Skeletal muscle tissue (tissue), 4 donors: ENCODE results near the gene ZNF615. TPM values are rescaled to one million over a fixed set of nuclear protein-coding genes. Genes with fewer than 3 reads are reported as not detected.
"Not testable (repeated sequence)": the region's sequence is repeated elsewhere in the genome, so short reads cannot be mapped to it uniquely, and the experiment has no call there.

Source experiments
- H3K27ac ChIP-seq: one replicate; pipeline ENCODE4 v1.7.0; 2013; ENCODE audit warnings: mild to moderate bottlenecking, low read depth, low read length, inconsistent platforms
- H3K27me3 ChIP-seq, 3 donors: one replicate each; pipeline ENCODE4 v1.7.0; 2013; ENCODE audit warnings: low read length in 3 of 3; ENCODE audit not compliant: control insufficient read depth in 3 of 3, insufficient read depth in 3 of 3
- H3K36me3 ChIP-seq, 3 donors: one replicate each; pipeline ENCODE4 v1.7.0; 2013; ENCODE audit warnings: low read length in 3 of 3; ENCODE audit not compliant: control insufficient read depth in 3 of 3, insufficient read depth in 3 of 3
- H3K4me1 ChIP-seq, 3 donors: one replicate each; pipeline ENCODE4 v1.7.0; 2013; ENCODE audit warnings: low read length in 3 of 3, mild to moderate bottlenecking in 3 of 3; ENCODE audit not compliant: control insufficient read depth in 3 of 3, insufficient read depth in 3 of 3
- H3K4me3 ChIP-seq, 3 donors: one replicate each; pipeline ENCODE4 v1.7.0; 2013; ENCODE audit warnings: low read length in 3 of 3
- H3K9ac ChIP-seq, 3 donors: one replicate each; pipeline ENCODE4 v1.7.0; 2013; ENCODE audit warnings: low read length in 3 of 3, mild to moderate bottlenecking in 3 of 3, moderate library complexity in 2 of 3, low read depth in 1 of 3
- H3K9me3 ChIP-seq, 3 donors: one replicate each; pipeline ENCODE4 v1.7.0; 2013; ENCODE audit warnings: low read length in 3 of 3; ENCODE audit not compliant: control insufficient read depth in 3 of 3
- total RNA-seq: library from RNA; depleted of rRNA; stranded (reverse); fragments of >200 nt; gene quantifications from one replicate; pipeline ENCODE4 v1.2.3, GENCODE V29; 2014
- donor health status: Osteomylitis.

Gene ZNF615
- total RNA-seq, 1 donor from 2014 or later = 8.4 TPM

GRCh38 chr19:52026255-52026990, 18.4 kb upstream of the ZNF615 start:
- not testable (repeated sequence) for H3K27ac ChIP-seq, H3K9ac ChIP-seq, H3K4me3 ChIP-seq, H3K27me3 ChIP-seq
- H3K9me3 ChIP-seq = peaks cover 2 to 24% (median 7%) of the 10 kb centered on the region in 3 donors
- H3K36me3 ChIP-seq = peaks cover 28 to 39% (median 35%) of the 10 kb centered on the region in 3 donors
- peaks cover 0 to 18% (median 6%) of the 10 kb centered on the region in 3 donors for H3K4me1 ChIP-seq

- H3K27me3 ChIP-seq, H3K9ac ChIP-seq, H3K27ac ChIP-seq, H3K4me3 ChIP-seq: not testable (repeated sequence)
- peaks cover 42 to 58% (median 54%) of the 10 kb centered on the region in 3 donors for H3K36me3 ChIP-seq
- H3K4me1 ChIP-seq = peaks cover 0 to 18% (median 6%) of the 10 kb centered on the region in 3 donors
- peaks cover 0 to 37% (median 0%) of the 10 kb centered on the region in 3 donors for H3K9me3 ChIP-seq
Observed at GRCh38 chr19:52024478-52024877, 16.5 kb upstream of the ZNF615 start.

GRCh38 chr19:52022193-52022592, 14.2 kb upstream of the ZNF615 start:
- Histone ChIP-seq H3K4me1 (peaks cover 0 to 3% (median 2%) of the 10 kb centered on the region in 3 donors), H3K4me3 (no peak overlapping the region), H3K9ac (no peak overlapping the region), H3K9me3 (peaks cover 0 to 49% (median 10%) of the 10 kb centered on the region in 3 donors), H3K27ac (no peak overlapping the region), H3K27me3 (no peaks in the 10 kb centered on the region), H3K36me3 (peaks cover 54 to 78% (median 75%) of the 10 kb centered on the region in 3 donors)

GRCh38 chr19:52020506-52020905, 12.5 kb upstream of the ZNF615 start:
- Histone ChIP-seq H3K4me1 (no peaks in the 10 kb centered on the region), H3K36me3 (peaks cover 71 to 90% (median 87%) of the 10 kb centered on the region in 3 donors), H3K27ac (no peak overlapping the region), H3K9ac (no peak overlapping the region), H3K9me3 (peaks cover 0 to 61% (median 18%) of the 10 kb centered on the region in 3 donors), H3K27me3 (no peaks in the 10 kb centered on the region), H3K4me3 (peak overlapping the region in 1 of 3 donors; percentile 38)

GRCh38 chr19:52010674-52011073, 2.7 kb upstream of the ZNF615 start:
- H3K4me1 ChIP-seq = peaks cover 4 to 10% (median 7%) of the 10 kb centered on the region in 3 donors
- H3K36me3 ChIP-seq = peaks cover 15 to 17% (median 16%) of the 10 kb centered on the region in 3 donors
- peaks cover 0 to 13% (median 4%) of the 10 kb centered on the region in 3 donors for H3K9me3 ChIP-seq
- no peak overlapping the region for H3K27ac ChIP-seq
- H3K27me3 ChIP-seq = no peaks in the 10 kb centered on the region
- H3K9ac ChIP-seq = no peak overlapping the region
- H3K4me3 ChIP-seq = no peak overlapping the region

- H3K4me3 ChIP-seq = peak overlapping the region; percentile 93 to 100 (median 100)
- H3K9me3 ChIP-seq = peaks cover 0 to 16% (median 13%) of the 10 kb centered on the region in 3 donors
- H3K27me3 ChIP-seq = no peaks in the 10 kb centered on the region
- peak overlapping the region; percentile 83 for H3K27ac ChIP-seq
- peak overlapping the region; percentile 79 to 97 (median 90) for H3K9ac ChIP-seq
- peaks cover 4 to 10% (median 7%) of the 10 kb centered on the region in 3 donors for H3K4me1 ChIP-seq
- peaks cover 8 to 16% (median 12%) of the 10 kb centered on the region in 3 donors for H3K36me3 ChIP-seq
Observed at GRCh38 chr19:52007451-52007805, 583 bp downstream of the ZNF615 start.

- H3K27ac ChIP-seq = no peak overlapping the region
- H3K4me3 ChIP-seq = peak overlapping the region in 1 of 3 donors; percentile 33
- H3K4me1 ChIP-seq = no peaks in the 10 kb centered on the region
- peaks cover 33 to 63% (median 52%) of the 10 kb centered on the region in 3 donors for H3K9me3 ChIP-seq
- no peaks in the 10 kb centered on the region for H3K27me3 ChIP-seq
- H3K36me3 ChIP-seq = peaks cover 60 to 78% (median 62%) of the 10 kb centered on the region in 3 donors
- H3K9ac ChIP-seq = no peak overlapping the region
Observed at GRCh38 chr19:51994048-51994644, 13.9 kb downstream of the ZNF615 start.

GRCh38 chr19:51993422-51993821, 14.6 kb downstream of the ZNF615 start:
- Histone ChIP-seq H3K27ac (no peak overlapping the region), H3K9ac (no peak overlapping the region), H3K27me3 (no peaks in the 10 kb centered on the region), H3K4me3 (peak overlapping the region in 2 of 3 donors; percentile 8 to 33), H3K9me3 (peaks cover 36 to 64% (median 54%) of the 10 kb centered on the region in 3 donors), H3K4me1 (no peaks in the 10 kb centered on the region), H3K36me3 (peaks cover 53 to 71% (median 54%) of the 10 kb centered on the region in 3 donors)

- H3K4me3 ChIP-seq = peak within 1 kb of the TSS; percentile 97 to 100 (median 99)
- H3K9me3 ChIP-seq = peaks cover 6 to 21% (median 12%) of the 10 kb centered on the region in 3 donors
- peaks cover 3 to 7% (median 7%) of the 10 kb centered on the region in 3 donors for H3K36me3 ChIP-seq
- H3K27ac ChIP-seq = peak within 1 kb of the TSS; percentile 73
- H3K4me1 ChIP-seq = peaks cover 0 to 12% (median 3%) of the 10 kb centered on the region in 3 donors
- no peaks in the 10 kb centered on the region for H3K27me3 ChIP-seq
- peak within 1 kb of the TSS; percentile 91 to 97 (median 94) for H3K9ac ChIP-seq
Observed at GRCh38 chr19:51986309-51987291, 21.4 kb downstream of the ZNF615 start, which contains the start of gene ZNF350. TSS of gene ZNF350 (minus strand) at chr19:51986840. CDS start at chr19:51974360, 12,480 bp downstream.
